IPS-18c (cell line): ENCODE measurements around the gene TNFSF13.

ENCODE experiments used
- H3K4me3 ChIP-seq: 2 replicates; pipeline ENCODE4 v1.7.0; 2013; ENCODE audit warnings: low read depth, mild to moderate bottlenecking, low read length, moderate library complexity; ENCODE audit not compliant: insufficient read depth
- H3K9me3 ChIP-seq: one replicate; pipeline ENCODE4 v1.6.1; 2013; ENCODE audit warnings: mild to moderate bottlenecking, low read length, moderate library complexity; ENCODE audit not compliant: control insufficient read depth, insufficient read depth

Gene TNFSF13

GRCh38 chr17:7562208-7562605, 3.7 kb downstream of the TNFSF13 start:
- Histone ChIP-seq H3K9me3 (no peaks in the 10 kb centered on the region), H3K4me3 (peak overlapping the region; percentile 91)

GRCh38 chr17:7563115-7563869, 4.7 kb downstream of the TNFSF13 start:
- no peaks in the 10 kb centered on the region for H3K9me3 ChIP-seq
- H3K4me3 ChIP-seq: no peak overlapping the region; the same call in 1 of the 2 replicates

GRCh38 chr17:7569571-7569970, 11.0 kb downstream of the TNFSF13 start:
- Histone ChIP-seq H3K4me3 (no peak overlapping the region), H3K9me3 (no peaks in the 10 kb centered on the region)

GRCh38 chr17:7570351-7570750, 11.8 kb downstream of the TNFSF13 start:
- no peak overlapping the region for H3K4me3 ChIP-seq
- no peaks in the 10 kb centered on the region for H3K9me3 ChIP-seq

- H3K4me3 ChIP-seq: peak overlapping the region; percentile 51
- H3K9me3 ChIP-seq: no peaks in the 10 kb centered on the region
Measured at GRCh38 chr17:7572338-7572587, 13.7 kb downstream of the TNFSF13 start.

- peak overlapping the region; percentile 97 for H3K4me3 ChIP-seq
- no peaks in the 10 kb centered on the region for H3K9me3 ChIP-seq
Measured at GRCh38 chr17:7572588-7573323, 14.2 kb downstream of the TNFSF13 start.

- no peaks in the 10 kb centered on the region for H3K9me3 ChIP-seq
Measured at GRCh38 chr17:7573324-7574080, 15.0 kb downstream of the TNFSF13 start.

GRCh38 chr17:7574176-7574953, 15.8 kb downstream of the TNFSF13 start:
- H3K4me3 ChIP-seq: peak overlapping the region; percentile 97
- no peaks in the 10 kb centered on the region for H3K9me3 ChIP-seq

More at GRCh38 chr17:7573324-7574080, 15.0 kb downstream of the TNFSF13 start:
- peak overlapping the region; percentile 97 for H3K4me3 ChIP-seq

- Histone ChIP-seq H3K4me3 (no peak overlapping the region), H3K9me3 (no peaks in the 10 kb centered on the region)
Measured at GRCh38 chr17:7575481-7575883, 16.9 kb downstream of the TNFSF13 start.

- Histone ChIP-seq H3K4me3 (no peak overlapping the region), H3K9me3 (no peaks in the 10 kb centered on the region)
Measured at GRCh38 chr17:7575959-7576358, 17.4 kb downstream of the TNFSF13 start.

GRCh38 chr17:7576432-7576937, 17.9 kb downstream of the TNFSF13 start:
- H3K4me3 ChIP-seq: no peak overlapping the region
- no peaks in the 10 kb centered on the region for H3K9me3 ChIP-seq

- Histone ChIP-seq H3K9me3 (no peaks in the 10 kb centered on the region), H3K4me3 (no peak overlapping the region; the same call in 1 of the 2 replicates)
Measured at GRCh38 chr17:7577327-7578199, 19.0 kb downstream of the TNFSF13 start.

- Histone ChIP-seq H3K9me3 (no peaks in the 10 kb centered on the region), H3K4me3 (no peak within 1 kb of the TSS)
Measured at GRCh38 chr17:7579001-7579833, 20.7 kb downstream of the TNFSF13 start, which contains the start of gene CD68. Gene CD68 (plus strand): TSS chr17:7579638. CDS start chr17:7579678, 40 bp downstream.

GRCh38 chr17:7579834-7580603, 21.5 kb downstream of the TNFSF13 start:
- H3K4me3 ChIP-seq: no peak overlapping the region

More at GRCh38 chr17:7579834-7580603, 21.5 kb downstream of the TNFSF13 start:
- H3K9me3 ChIP-seq: no peaks in the 10 kb centered on the region
